H1 (cell line): ENCODE data around the gene DNAJC28.

Source experiments
- CTCF ChIP-seq, 3 experiments: IDR thresholded peaks; 1 replicate in 2 of 3; 2 replicates in 1 of 3; pipeline versions ENCODE4 v1.5.1 to v1.6.1; 2011; ENCODE audit warnings: low read length in 3 of 3, mild to moderate bottlenecking in 3 of 3, inconsistent platforms in 2 of 3, low read depth in 1 of 3, moderate library complexity in 1 of 3; ENCODE audit not compliant: insufficient read depth in 1 of 3; ENCODE audit errors: control extremely low read depth in 1 of 3
- POLR2AphosphoS5 ChIP-seq: IDR thresholded peaks from 2 replicates; pipeline ENCODE4 v1.6.1; 2011; ENCODE audit warnings: low read depth, low read length

GRCh38 chr21:33455686-33456446 is 35.6 kb downstream of the DNAJC28 start:
- no peak for TF ChIP-seq CTCF (IDR thresholded peaks at IDR 0.05; ENCODE audit: control extremely low read depth in 1 of 3, insufficient read depth in 1 of 3, low read depth in 1 of 3, low read length in 3 of 3)
- TF ChIP-seq POLR2AphosphoS5 = no peak
